HEK293 (cell line): Measurements from ENCODE around the gene TMEM184B.

Experiments
- CTCF ChIA-PET: fragments of 350-600 bp; formaldehyde crosslinking; extraction: SDS; loops from one replicate; lab custom pipeline; 2021; ENCODE audit warnings: antibody characterized with exemption; lab: Yijun Ruan, JAX
- POLR2A ChIA-PET: fragments of 300-600 bp; formaldehyde crosslinking; extraction: SDS; loops from one replicate; lab custom pipeline; 2020; ENCODE audit warnings: antibody characterized with exemption, inconsistent platforms; lab: Yijun Ruan, JAX
- H3K27ac ChIP-seq: fragments of 200-500 bp; sonication (Bioruptor generic); 2 replicates; pipeline ENCODE4 v1.5.1; 2014; ENCODE audit warnings: low read depth, low read length, control low read depth, inconsistent platforms; ENCODE audit errors: extremely low read depth
- H3K36me3 ChIP-seq, 2 experiments: fragments of 200-500 bp in 1 of 2; sonication (Bioruptor generic) in 1 of 2; 1 replicate in 1 of 2; 2 replicates in 1 of 2; pipeline ENCODE4 v1.5.1; 2014 to 2017; ENCODE audit warnings: inconsistent platforms in 2 of 2, low read length in 2 of 2; ENCODE audit not compliant: control insufficient read depth in 2 of 2, insufficient read depth in 1 of 2
- H3K4me1 ChIP-seq: fragments of 200-500 bp; sonication (Bioruptor generic); 2 replicates; pipeline ENCODE4 v1.5.1; 2014; ENCODE audit warnings: mild to moderate bottlenecking, low read length, inconsistent platforms; ENCODE audit not compliant: control insufficient read depth, insufficient read depth
- H3K4me3 ChIP-seq: 2 replicates; pipeline ENCODE4 v1.5.1; 2011; ENCODE audit warnings: low read depth, mild to moderate bottlenecking, control low read depth, low read length, moderate library complexity
- H3K9me3 ChIP-seq: fragments of 200-500 bp; sonication (Bioruptor generic); 2 replicates; pipeline ENCODE4 v1.5.1; 2014; ENCODE audit warnings: low read depth, low read length, inconsistent platforms; ENCODE audit not compliant: control insufficient read depth, insufficient read depth
- BCL11B ChIP-seq: fragments of 450-650 bp; formaldehyde crosslinking; IDR thresholded peaks from 2 replicates; pipeline ENCODE4 v1.5.1; 2016; ENCODE audit warnings: low read depth, missing biosample characterization, missing genetic modification characterization
- GLIS2 ChIP-seq: fragments of 450-650 bp; formaldehyde crosslinking; IDR thresholded peaks from 2 replicates; pipeline ENCODE4 v1.5.1; 2016; ENCODE audit warnings: missing biosample characterization, missing genetic modification characterization
- OVOL3 ChIP-seq: fragments of 450-650 bp; formaldehyde crosslinking; IDR thresholded peaks from 2 replicates; pipeline ENCODE4 v1.5.1; 2016; ENCODE audit warnings: missing biosample characterization, missing genetic modification characterization
- SP7 ChIP-seq: fragments of 450-650 bp; formaldehyde crosslinking; IDR thresholded peaks from 2 replicates; pipeline ENCODE4 v1.5.1; 2016; ENCODE audit warnings: missing biosample characterization, missing genetic modification characterization
- YY1 ChIP-seq: fragments of 450-650 bp; formaldehyde crosslinking; IDR thresholded peaks from 2 replicates; pipeline ENCODE4 v1.5.1; 2018; ENCODE audit warnings: missing biosample characterization, missing genetic modification characterization
- ZBTB20 ChIP-seq: fragments of 450-650 bp; formaldehyde crosslinking; IDR thresholded peaks from 2 replicates; pipeline ENCODE4 v1.5.1; 2016; ENCODE audit warnings: missing biosample characterization, missing genetic modification characterization
- ZFP3 ChIP-seq: fragments of 450-650 bp; formaldehyde crosslinking; IDR thresholded peaks from 2 replicates; pipeline ENCODE4 v1.5.1; 2016; ENCODE audit warnings: low read depth, missing biosample characterization, missing genetic modification characterization
- ZNF133 ChIP-seq: fragments of 450-650 bp; formaldehyde crosslinking; IDR thresholded peaks from 2 replicates; pipeline ENCODE4 v1.5.1; 2016; ENCODE audit warnings: missing biosample characterization, missing genetic modification characterization
- ZNF138 ChIP-seq: fragments of 450-650 bp; formaldehyde crosslinking; IDR thresholded peaks from 2 replicates; pipeline ENCODE4 v1.5.1; 2016; ENCODE audit warnings: missing biosample characterization, missing genetic modification characterization, borderline replicate concordance
- ZNF211 ChIP-seq: fragments of 450-650 bp; formaldehyde crosslinking; IDR thresholded peaks from 2 replicates; pipeline ENCODE4 v1.5.1; 2016; ENCODE audit warnings: low read depth, missing biosample characterization, missing genetic modification characterization
- ZNF223 ChIP-seq: fragments of 450-650 bp; formaldehyde crosslinking; IDR thresholded peaks from 2 replicates; pipeline ENCODE4 v1.5.1; 2016; ENCODE audit warnings: missing biosample characterization, missing genetic modification characterization
- ZNF292 ChIP-seq: fragments of 450-650 bp; formaldehyde crosslinking; IDR thresholded peaks from 2 replicates; pipeline ENCODE4 v1.5.1; 2016; ENCODE audit warnings: low read depth, missing biosample characterization, missing genetic modification characterization, borderline replicate concordance
- ZNF529 ChIP-seq: fragments of 450-650 bp; formaldehyde crosslinking; IDR thresholded peaks from 2 replicates; pipeline ENCODE4 v1.5.1; 2017; ENCODE audit warnings: missing genetic modification characterization, missing biosample characterization; ENCODE audit not compliant: insufficient replicate concordance
- ZNF600 ChIP-seq: fragments of 450-650 bp; formaldehyde crosslinking; IDR thresholded peaks from 2 replicates; pipeline ENCODE4 v1.5.1; 2016; ENCODE audit warnings: missing biosample characterization, missing genetic modification characterization
- ZNF747 ChIP-seq: fragments of 450-650 bp; formaldehyde crosslinking; IDR thresholded peaks from 2 replicates; pipeline ENCODE4 v1.5.1; 2016; ENCODE audit warnings: missing biosample characterization, missing genetic modification characterization
- ZNF792 ChIP-seq: fragments of 450-650 bp; formaldehyde crosslinking; IDR thresholded peaks from 2 replicates; pipeline ENCODE4 v1.5.1; 2016; ENCODE audit warnings: missing biosample characterization, missing genetic modification characterization
- TF ChIP-seq, protein P1 (sequence below): fragments of 450-650 bp; formaldehyde crosslinking; IDR thresholded peaks from 2 replicates; pipeline ENCODE4 v1.5.1; 2016; ENCODE audit warnings: missing biosample characterization, missing genetic modification characterization
- TF ChIP-seq, protein P2 (sequence below): fragments of 450-650 bp; IDR thresholded peaks from 2 replicates; pipeline ENCODE4 v1.5.1; 2018; ENCODE audit warnings: missing biosample characterization, mild to moderate bottlenecking, missing genetic modification characterization
- TF ChIP-seq, protein P3 (sequence below): fragments of 450-650 bp; formaldehyde crosslinking; IDR thresholded peaks from 2 replicates; pipeline ENCODE4 v1.5.1; 2016; ENCODE audit warnings: missing biosample characterization, missing genetic modification characterization

TMEM184B gene

DNA sequence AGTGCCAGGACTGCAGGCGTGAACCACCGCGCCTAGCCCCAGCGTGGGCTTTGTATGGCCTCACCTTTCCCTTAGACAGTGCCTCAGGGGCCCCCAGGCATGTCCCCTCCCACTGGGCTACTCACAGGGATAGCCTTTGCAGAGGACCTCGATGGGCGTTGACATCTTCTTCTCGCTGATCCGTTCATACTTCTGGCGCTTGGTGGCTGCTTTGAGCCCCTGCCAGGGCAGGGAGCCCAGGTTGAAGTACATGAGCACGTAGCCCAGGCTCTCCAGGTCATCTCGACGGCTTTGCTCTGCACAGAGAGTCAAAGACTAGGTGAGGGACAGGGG lies 26.9 kb upstream of the TMEM184B start:
- H3K36me3 ChIP-seq, result peaks cover 44 to 100% of the 10 kb centered on the region in 2 experiments
- TF ChIP-seq ZNF211 (no peak), SP7 (tag by site-specific recombination) (no peak), ZNF292 (tag by site-specific recombination) (no peak), ZNF133 (tag by site-specific recombination) (no peak), ZNF223 (tag by site-specific recombination) (no peak), ZNF792 (tag by site-specific recombination) (no peak), ZBTB20 (no peak), ZFP3 (tag by site-specific recombination) (no peak), YY1 (tag by site-specific recombination) (no peak), ZNF138 (tag by site-specific recombination) (no peak), ZNF529 (tag by site-specific recombination) (no peak), OVOL3 (tag by site-specific recombination) (no peak), BCL11B (tag by site-specific recombination) (no peak)
- TF ChIP-seq, protein P1, sequence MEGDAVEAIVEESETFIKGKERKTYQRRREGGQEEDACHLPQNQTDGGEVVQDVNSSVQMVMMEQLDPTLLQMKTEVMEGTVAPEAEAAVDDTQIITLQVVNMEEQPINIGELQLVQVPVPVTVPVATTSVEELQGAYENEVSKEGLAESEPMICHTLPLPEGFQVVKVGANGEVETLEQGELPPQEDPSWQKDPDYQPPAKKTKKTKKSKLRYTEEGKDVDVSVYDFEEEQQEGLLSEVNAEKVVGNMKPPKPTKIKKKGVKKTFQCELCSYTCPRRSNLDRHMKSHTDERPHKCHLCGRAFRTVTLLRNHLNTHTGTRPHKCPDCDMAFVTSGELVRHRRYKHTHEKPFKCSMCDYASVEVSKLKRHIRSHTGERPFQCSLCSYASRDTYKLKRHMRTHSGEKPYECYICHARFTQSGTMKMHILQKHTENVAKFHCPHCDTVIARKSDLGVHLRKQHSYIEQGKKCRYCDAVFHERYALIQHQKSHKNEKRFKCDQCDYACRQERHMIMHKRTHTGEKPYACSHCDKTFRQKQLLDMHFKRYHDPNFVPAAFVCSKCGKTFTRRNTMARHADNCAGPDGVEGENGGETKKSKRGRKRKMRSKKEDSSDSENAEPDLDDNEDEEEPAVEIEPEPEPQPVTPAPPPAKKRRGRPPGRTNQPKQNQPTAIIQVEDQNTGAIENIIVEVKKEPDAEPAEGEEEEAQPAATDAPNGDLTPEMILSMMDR (tag by site-specific recombination), result no peak
- TF ChIP-seq, protein P2, sequence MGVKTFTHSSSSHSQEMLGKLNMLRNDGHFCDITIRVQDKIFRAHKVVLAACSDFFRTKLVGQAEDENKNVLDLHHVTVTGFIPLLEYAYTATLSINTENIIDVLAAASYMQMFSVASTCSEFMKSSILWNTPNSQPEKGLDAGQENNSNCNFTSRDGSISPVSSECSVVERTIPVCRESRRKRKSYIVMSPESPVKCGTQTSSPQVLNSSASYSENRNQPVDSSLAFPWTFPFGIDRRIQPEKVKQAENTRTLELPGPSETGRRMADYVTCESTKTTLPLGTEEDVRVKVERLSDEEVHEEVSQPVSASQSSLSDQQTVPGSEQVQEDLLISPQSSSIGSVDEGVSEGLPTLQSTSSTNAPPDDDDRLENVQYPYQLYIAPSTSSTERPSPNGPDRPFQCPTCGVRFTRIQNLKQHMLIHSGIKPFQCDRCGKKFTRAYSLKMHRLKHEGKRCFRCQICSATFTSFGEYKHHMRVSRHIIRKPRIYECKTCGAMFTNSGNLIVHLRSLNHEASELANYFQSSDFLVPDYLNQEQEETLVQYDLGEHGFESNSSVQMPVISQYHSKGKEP (tag by site-specific recombination), result no peak
- TF ChIP-seq, all 188 proteins: peak for 0
- H3K4me1 ChIP-seq, result no peaks in the 10 kb centered on the region
- POLR2A ChIA-PET, result no interaction called here
- H3K27ac ChIP-seq, result no peak overlapping the region
- H3K4me3 ChIP-seq, result no peak overlapping the region
- no peaks in the 10 kb centered on the region for H3K9me3 ChIP-seq
- CTCF ChIA-PET, result interaction anchor here (0.7 kb wide), 1 partner anchor 14 kb away, joined by 4 read pairs; no protein-coding TSS in a partner anchor

DNA sequence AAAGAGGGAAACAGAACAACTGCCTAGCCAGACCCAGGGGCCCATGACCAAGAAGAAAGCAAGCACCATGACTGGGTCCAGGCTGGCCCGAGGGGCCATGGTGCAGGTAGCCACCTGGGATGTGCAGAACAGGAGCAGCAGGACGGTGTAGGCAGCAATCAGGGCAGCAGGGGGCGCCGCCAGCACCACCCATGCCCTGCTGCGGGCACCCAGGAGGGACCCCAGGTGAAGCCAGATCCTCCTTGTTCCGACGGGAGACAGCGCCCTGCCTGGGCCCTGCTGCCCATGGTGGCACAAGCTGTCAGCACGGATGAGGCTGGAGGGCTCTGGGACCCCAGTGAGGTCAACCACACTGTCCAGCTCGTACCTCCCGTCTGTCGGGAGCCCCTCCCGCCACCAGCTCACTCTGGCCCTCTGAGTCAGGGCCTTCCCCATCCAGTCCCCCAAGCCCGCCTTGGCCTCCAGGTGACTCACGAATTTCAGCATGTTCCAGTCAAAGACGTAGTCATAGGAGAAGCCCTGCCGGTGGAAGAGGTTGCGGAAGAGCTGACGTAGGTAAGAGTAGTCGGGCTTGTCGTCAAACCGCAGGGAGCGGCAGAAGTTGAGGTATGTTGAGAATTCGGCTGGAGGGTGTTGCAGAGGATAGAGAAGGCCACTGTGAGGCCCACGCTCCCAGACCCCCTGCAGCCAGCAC lies 25.6 kb upstream of the TMEM184B start:
- POLR2A ChIA-PET, result interaction anchor here (1.2 kb wide), 1 partner anchor 8 kb away, joined by 3 read pairs; no protein-coding TSS in a partner anchor
- Histone ChIP-seq H3K4me1 (no peaks in the 10 kb centered on the region), H3K27ac (no peak overlapping the region), H3K9me3 (no peaks in the 10 kb centered on the region), H3K36me3 (peaks cover 44 to 100% of the 10 kb centered on the region in 2 experiments)
- TF ChIP-seq GLIS2 (0 out of 2 replicates have a peak, but pooled peaks have one; percentile 31), ZNF600 (tag by site-specific recombination) (0 out of 2 replicates have a peak, but pooled peaks have one; percentile 35), ZNF747 (tag by site-specific recombination) (no peak)
- TF ChIP-seq, protein P1 (tag by site-specific recombination), result peak; percentile 59
- TF ChIP-seq, protein P3, sequence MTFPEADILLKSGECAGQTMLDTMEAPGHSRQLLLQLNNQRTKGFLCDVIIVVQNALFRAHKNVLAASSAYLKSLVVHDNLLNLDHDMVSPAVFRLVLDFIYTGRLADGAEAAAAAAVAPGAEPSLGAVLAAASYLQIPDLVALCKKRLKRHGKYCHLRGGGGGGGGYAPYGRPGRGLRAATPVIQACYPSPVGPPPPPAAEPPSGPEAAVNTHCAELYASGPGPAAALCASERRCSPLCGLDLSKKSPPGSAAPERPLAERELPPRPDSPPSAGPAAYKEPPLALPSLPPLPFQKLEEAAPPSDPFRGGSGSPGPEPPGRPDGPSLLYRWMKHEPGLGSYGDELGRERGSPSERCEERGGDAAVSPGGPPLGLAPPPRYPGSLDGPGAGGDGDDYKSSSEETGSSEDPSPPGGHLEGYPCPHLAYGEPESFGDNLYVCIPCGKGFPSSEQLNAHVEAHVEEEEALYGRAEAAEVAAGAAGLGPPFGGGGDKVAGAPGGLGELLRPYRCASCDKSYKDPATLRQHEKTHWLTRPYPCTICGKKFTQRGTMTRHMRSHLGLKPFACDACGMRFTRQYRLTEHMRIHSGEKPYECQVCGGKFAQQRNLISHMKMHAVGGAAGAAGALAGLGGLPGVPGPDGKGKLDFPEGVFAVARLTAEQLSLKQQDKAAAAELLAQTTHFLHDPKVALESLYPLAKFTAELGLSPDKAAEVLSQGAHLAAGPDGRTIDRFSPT, result peak; percentile 58; the same call in 1 of the 2 replicates
- TF ChIP-seq, all 188 proteins: peak for 4
- no peak overlapping the region for H3K4me3 ChIP-seq
- CTCF ChIA-PET, result interaction anchor here (0.6 to 2.2 kb wide), 8 partner anchors 8 to 588 kb away, joined by 3 to 6 read pairs (median 4); no protein-coding TSS in a partner anchor
